SK-N-SH treated with all-trans-retinoic acid at 6 μM for 48 hours (cell line): ENCODE data around the gene CCDC89.

Source experiments
- ESRRG ChIP-seq: fragments of 250-450 bp; sonication (Bioruptor Pico); IDR thresholded peaks from 2 replicates; pipeline ENCODE4 v1.6.1; 2021; ENCODE audit warnings: mild to moderate bottlenecking
- OSR1 ChIP-seq: fragments of 250-450 bp; sonication (Bioruptor Pico); IDR thresholded peaks from 2 replicates; pipeline ENCODE4 v1.8.0; 2022; ENCODE audit warnings: moderate library complexity, mild to moderate bottlenecking, inconsistent platforms
- PPARA ChIP-seq: fragments of 250-450 bp; sonication (Bioruptor Pico); IDR thresholded peaks from 2 replicates; pipeline ENCODE4 v1.5.0; 2020; ENCODE audit warnings: mild to moderate bottlenecking, borderline replicate concordance
- RARB ChIP-seq: fragments of 250-450 bp; sonication (Bioruptor Pico); IDR thresholded peaks from 2 replicates; pipeline ENCODE4 v1.8.0; 2021; ENCODE audit warnings: mild to moderate bottlenecking, moderate library complexity
- SNAI2 ChIP-seq: fragments of 250-450 bp; sonication (Bioruptor Pico); IDR thresholded peaks from 2 replicates; pipeline ENCODE4 v1.5.0; 2020; ENCODE audit warnings: mild to moderate bottlenecking, moderate library complexity
- ZFP30 ChIP-seq: fragments of 450-650 bp; formaldehyde crosslinking; IDR thresholded peaks from 2 replicates; pipeline ENCODE4 v1.5.0; 2022; ENCODE audit warnings: mild to moderate bottlenecking, moderate library complexity
- ZNF70 ChIP-seq: fragments of 450-650 bp; formaldehyde crosslinking; IDR thresholded peaks from 2 replicates; pipeline ENCODE4 v1.5.0; 2020; ENCODE audit warnings: mild to moderate bottlenecking, moderate library complexity
- TF ChIP-seq, protein P1 (sequence below): fragments of 250-450 bp; sonication (Bioruptor Pico); IDR thresholded peaks from 2 replicates; pipeline ENCODE4 v1.5.1; 2020; ENCODE audit warnings: low read depth, mild to moderate bottlenecking, moderate library complexity
- TF ChIP-seq, protein P2 (sequence below): fragments of 250-450 bp; sonication (Bioruptor Pico); IDR thresholded peaks from 2 replicates; pipeline ENCODE4 v1.8.0; 2020; ENCODE audit warnings: mild to moderate bottlenecking, moderate library complexity, borderline replicate concordance

DNA sequence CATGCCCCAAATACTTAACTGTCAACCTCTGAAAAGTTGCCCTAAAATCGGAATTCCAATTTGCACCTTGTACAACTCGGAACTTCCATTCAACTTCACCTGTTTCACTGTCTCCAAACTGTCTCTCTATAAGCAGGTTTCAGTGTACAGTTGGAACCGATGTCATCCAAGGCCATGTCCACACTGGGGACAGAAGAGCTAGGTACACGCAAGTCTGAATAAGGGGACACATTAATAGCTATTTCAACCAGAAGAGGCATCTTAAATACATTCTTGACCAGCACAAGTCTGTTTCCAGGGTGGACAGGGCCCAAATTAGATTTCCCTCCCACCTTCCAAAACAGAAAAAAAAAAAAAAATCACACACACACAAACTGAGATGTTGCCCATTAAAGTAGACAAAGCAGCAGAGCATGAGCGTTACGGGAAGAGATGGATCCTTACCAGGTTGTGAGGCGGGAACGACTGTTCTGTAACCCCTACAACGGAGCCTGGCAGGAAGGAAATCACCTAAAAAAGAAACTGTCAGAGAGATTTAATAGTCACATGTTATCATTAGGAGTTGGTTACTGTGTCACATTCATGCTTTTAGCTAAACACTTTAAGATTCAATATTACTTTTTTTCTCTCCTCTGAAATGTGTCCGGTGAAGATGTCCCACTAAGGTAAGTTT lies 22.8 kb downstream of the CCDC89 start:
- TF ChIP-seq ZFP30 (CRISPR knock-in tag) (no peak), RARB (CRISPR knock-in tag) (no peak), SNAI2 (CRISPR knock-in tag) (no peak), ZNF70 (CRISPR knock-in tag) (no peak), OSR1 (CRISPR knock-in tag) (no peak), PPARA (CRISPR knock-in tag) (no peak), ESRRG (no peak)
- TF ChIP-seq, protein P1, sequence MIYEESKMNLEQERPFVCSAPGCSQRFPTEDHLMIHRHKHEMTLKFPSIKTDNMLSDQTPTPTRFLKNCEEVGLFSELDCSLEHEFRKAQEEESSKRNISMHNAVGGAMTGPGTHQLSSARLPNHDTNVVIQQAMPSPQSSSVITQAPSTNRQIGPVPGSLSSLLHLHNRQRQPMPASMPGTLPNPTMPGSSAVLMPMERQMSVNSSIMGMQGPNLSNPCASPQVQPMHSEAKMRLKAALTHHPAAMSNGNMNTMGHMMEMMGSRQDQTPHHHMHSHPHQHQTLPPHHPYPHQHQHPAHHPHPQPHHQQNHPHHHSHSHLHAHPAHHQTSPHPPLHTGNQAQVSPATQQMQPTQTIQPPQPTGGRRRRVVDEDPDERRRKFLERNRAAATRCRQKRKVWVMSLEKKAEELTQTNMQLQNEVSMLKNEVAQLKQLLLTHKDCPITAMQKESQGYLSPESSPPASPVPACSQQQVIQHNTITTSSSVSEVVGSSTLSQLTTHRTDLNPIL, result no peak
- TF ChIP-seq, protein P2, sequence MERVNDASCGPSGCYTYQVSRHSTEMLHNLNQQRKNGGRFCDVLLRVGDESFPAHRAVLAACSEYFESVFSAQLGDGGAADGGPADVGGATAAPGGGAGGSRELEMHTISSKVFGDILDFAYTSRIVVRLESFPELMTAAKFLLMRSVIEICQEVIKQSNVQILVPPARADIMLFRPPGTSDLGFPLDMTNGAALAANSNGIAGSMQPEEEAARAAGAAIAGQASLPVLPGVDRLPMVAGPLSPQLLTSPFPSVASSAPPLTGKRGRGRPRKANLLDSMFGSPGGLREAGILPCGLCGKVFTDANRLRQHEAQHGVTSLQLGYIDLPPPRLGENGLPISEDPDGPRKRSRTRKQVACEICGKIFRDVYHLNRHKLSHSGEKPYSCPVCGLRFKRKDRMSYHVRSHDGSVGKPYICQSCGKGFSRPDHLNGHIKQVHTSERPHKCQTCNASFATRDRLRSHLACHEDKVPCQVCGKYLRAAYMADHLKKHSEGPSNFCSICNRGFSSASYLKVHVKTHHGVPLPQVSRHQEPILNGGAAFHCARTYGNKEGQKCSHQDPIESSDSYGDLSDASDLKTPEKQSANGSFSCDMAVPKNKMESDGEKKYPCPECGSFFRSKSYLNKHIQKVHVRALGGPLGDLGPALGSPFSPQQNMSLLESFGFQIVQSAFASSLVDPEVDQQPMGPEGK (CRISPR knock-in tag), result no peak
